ENCODE data around the gene CDC42.

- TF ChIP-seq CREM (IDR thresholded peaks at IDR 0.05; ENCODE audit: low read depth) (no peak), NR2C2 (IDR thresholded peaks at IDR 0.05; ENCODE audit: borderline replicate concordance, control insufficient read depth, insufficient read length, low read depth) (no peak), MYC (IDR thresholded peaks at IDR 0.05; ENCODE audit: insufficient read depth, insufficient read length, insufficient replicate concordance, low read length, severe bottlenecking) (no peak)
These were observed 12.4 kb downstream of the CDC42 start for GRCh38 chr1:22064751-22065402.

Measured in GM12878 (cell line).